ENCODE results near the gene UGGT2.
"Not testable (repeated sequence)": the region's sequence is repeated elsewhere in the genome, so short reads cannot be mapped to it uniquely, and the experiment has no call there.

UGGT2 gene

DNA sequence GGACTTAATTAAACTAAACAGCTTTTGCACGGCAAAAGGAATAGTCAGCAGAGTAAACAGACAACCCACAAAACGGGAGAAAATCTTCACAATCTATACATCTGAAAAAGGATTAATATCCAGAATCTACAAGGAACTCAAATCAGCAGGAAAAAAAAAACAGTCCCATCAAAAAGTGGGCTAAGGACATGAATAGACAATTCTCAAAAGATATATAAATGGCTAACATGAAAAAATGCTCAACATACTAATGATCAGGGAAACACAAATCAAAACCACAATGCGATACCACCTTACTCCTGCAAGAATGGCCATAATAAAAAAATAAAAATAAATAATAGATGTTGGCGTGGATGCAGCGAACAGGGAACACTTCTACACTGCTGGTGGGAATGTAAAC is 1.7 kb downstream of the UGGT2 start:
- not testable (repeated sequence) for DNase-seq

DNA sequence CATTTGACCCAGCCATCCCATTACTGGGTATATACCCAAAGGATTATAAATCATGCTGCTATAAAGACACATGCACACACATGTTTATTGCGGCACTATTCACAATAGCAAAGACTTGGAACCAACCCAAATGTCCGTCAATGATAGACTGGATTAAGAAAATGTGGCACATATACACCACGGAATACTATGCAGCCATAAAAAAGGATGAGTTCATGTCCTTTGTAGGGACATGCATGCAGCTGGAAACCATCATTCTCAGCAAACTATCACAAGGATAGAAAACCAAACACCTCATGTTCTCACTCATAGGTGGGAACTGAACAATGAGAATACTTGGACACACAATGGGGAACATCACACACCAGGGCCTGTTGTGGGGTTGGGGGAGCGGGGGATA is 2.2 kb downstream of the UGGT2 start:
- DNase-seq, result not testable (repeated sequence)

DNA sequence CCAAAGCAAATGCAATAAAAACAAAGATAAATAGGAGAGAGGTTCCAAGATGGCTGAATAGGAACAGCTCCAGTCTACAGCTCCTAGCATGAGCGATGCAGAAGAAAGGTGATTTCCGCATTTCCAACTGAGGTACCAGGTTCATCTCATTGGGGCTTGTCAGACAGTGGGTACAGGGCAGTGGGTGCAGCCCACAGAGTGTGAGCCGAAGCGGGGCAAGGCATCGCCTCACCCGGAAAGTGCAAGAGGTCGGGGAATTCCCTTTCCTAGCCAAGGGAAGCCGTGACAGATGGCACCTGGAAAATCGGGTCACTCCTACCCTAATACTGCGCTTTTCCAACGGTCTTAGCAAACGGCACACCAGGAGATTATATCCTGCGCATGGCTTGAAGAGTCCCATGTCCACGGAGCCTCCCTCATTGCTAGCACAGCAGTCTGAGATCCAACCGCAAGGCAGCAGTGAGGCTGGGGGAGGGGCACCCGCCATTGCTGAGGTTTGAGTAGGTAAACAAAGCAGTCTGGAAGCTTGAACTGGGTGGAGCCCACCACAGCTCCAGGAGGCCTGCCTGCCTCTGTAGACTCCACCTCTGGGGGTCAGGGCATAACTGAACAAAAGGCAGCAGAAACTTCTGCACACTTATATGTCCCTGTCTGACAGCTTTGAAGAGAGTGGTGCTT is 6.6 kb downstream of the UGGT2 start:
- DNase-seq, result not testable (repeated sequence)

DNA sequence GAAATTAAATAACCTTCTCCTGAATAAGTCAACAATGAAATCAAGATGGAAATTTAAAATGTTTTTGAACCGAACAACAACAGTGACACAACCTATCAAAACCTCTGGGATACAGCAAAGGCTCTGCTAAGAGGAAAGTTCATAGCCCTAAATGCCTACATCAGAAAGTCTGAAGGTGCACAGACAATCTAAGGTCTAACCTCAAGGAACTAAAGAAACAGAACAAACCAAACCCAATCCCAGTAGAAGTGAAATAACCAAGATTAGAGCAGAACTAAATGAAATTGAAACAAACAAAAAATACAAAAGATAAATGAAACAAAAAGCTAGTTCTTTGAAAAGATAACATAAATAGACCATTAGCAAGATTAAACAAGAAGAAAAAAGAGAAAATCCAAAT is 9.0 kb downstream of the UGGT2 start:
- DNase-seq, result no peak

DNA sequence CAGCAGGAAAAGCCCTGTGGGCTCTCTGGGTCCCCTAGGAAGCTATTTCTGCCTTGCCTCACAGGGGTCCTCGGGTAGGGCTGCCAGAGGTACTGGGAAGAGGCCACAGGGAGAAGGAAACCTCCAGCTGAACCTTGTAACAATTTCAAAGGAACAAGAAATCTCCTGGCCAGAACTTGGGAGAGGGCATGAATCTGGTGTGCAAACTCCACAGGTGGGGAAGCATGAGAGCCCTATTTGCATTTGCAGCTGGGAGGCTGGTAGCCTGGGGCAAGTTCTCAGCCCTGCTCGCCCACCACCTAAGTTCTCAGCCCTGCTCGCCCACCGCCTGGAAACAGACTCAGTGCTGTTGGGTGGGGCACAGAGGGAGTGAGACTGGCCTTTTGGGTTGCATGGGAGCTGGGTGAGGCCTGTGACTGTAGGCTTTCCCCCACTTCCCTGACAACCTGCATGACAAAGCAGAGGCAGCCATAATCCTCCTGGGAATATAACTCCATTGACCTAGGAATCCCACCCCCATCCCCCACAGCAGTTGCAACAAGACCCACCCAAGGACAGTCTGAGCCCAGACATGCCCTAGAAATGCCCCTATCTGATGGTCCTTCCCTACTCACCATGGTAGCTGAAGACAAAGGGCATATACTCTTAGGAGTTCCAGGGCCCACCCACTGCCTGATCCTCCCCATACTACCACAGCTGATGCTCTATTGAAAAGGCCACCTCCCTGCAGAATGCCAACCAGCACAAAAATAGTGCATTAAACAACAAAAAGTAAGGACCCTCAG is 11.7 kb downstream of the UGGT2 start:
- no peak for DNase-seq

DNA sequence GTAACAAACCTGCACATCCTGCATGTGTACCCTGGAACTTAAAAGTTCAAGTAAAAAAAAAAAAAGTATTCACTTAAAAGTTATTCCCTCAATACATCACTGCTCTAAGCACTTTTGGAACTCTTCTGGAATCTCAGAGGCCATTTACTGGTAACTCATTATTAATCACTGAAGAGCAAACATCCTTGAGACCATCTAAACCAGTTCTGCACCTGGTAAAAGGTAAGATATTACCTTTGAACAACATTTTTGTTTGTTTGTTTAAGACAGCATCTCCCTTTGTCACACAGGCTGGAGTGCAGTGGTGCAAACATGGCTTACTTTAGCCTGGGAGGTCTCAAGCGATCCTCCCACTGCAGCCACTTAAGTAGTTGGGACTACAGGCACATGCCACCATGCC is 16.7 kb downstream of the UGGT2 start:
- DNase-seq, result no peak

DNA sequence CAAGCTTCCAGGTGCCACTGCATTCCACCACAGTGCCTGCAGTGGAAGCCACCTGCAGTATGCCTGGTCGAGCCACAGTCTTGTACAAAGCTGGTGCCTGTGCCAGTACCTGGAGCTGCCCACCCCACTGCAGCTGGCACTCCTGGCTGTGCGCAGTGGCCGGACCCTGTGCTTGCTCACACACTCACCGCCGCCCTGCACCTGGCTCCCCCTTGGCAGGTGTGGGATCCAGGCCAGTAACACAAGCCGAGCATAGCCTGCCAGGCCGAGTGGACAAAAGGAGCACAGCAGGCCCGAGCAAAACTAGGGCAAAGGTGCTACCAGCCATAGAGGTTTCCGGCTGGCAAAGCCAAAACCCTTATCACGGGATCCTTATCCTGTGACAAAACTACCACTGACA is 18.5 kb downstream of the UGGT2 start:
- no peak for DNase-seq

DNA sequence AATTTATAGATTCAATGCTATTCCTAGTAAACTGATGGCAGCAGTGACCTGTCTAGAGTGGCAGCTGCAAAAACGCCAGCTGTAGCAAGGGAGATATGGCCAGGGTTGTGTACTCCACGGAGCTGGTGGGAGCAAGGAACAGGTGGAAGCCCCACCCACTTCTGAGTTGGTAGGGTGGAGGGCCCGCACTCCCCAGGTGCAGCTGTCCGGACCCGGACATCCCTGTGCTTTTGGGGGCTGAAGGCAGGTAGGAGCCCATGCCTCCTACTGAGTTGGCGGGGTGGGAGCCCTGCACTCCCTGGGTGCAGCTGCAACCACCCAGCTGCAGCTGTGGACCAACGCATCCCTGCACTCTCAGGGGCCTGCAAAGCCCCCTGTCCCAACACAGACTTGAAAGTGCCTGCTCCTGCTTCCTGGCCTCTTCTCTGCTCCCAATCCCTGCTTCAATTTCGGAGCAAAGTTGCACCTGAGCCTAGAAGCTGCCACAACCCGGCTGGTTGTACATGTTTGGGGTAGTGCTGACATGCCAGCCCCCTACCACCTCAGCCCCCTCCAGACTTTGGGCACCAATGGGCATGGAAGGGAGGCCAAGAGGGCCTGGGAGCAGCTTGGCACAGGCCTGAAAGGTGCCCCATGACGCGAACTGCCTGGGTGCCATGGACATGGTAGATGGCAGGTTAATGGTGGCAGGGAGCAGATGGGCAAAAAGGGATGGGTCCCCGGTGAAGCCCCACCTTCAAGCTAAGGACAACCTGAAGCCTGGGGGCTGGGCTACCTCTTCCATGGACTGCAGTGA is 19.8 kb downstream of the UGGT2 start:
- DNase-seq, result no peak

DNA sequence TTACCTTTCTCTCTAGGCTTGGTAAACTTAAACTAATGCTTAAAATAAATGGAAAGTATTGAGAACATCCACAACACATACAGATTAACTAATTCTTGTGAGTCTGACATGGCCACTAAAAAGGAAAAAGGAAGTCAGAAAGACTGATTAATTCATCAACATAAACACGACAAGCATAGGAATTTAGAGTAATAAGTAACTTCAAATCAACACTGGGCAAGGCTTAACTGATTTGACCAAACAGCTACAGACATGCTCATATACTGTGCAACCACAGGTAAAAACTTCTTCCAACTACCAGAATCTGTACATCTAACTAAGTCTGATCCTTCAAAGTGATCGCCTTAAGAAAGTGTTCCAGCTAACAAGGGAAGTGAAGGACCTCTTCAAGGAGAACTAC is 20.5 kb downstream of the UGGT2 start:
- no peak for DNase-seq

DNA sequence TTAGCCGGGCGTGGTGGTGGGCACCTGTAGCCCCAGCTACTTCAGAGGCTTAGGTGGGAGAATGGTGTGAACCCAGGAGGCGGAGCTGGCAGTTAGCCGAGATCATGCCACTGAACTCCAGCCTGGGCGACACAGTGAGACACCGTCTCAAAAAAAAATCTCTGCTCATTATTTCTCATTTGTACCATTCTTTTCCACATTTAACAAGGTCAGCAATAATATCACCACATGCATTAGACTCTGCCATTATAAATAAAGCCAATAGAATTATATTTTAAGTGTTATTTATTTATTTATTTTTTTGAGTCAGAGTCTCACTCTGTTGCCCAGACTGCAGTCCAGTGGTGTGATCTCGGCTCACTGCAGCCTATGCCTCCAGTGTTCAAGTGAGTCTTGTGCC is 24.2 kb downstream of the UGGT2 start:
- DNase-seq, result no peak

DNA sequence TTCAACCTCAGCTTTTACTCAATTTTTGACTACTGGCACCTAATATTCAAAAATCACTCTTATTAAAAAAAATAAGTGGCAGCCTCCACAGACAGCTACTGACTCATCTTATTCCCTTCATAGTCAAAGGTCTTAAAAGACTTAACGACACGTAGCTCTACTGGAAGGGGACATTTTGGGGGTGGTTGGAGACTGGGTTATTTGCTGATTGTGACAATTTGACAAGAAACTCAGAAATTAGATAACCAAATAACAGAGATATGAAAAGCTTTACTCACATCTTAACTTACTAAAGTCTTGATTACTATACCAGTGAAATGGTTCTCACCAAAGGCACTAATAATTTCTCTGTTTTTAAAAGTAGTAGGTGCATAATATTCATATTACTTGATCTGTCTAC is 25.7 kb downstream of the UGGT2 start:
- no peak for DNase-seq

DNA sequence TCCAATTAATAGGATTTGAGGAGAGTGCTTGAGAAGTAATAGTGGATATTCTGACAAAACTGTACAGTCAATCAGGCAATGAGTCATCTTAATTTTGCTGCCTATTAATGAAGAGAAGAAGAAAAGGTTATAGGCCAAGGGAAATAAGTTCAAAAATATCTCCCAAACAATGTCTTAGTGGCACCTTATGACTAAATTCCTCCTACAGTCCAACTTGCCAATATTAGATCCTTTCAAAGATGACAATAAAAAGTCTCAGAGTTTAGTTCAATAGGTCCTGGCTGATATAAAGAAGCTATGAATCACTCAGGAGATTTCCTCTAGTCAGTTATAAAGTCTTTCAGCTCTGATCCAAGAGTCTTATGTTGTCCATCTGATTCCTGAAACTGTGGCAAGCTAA is 27.9 kb downstream of the UGGT2 start:
- DNase-seq, result no peak

DNA sequence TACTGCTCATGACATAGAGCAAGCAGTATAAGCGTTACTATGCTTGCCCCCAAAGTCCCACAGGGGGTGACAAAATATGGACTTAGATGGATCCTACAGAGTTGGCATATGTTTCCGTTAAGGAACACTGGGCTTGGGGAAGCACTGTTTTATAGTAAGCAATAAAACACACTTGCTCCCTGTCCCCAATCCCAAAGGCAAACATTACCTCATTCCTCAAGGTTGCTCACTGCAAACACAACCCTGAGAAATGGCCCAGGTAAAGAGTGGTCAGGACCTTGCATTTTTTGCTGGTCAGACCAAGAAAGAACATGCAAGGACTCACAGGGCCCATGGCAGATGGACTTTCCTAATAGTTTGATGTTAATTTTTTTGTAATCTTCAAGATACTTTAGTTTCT is 32.3 kb downstream of the UGGT2 start:
- no peak for DNase-seq

DNA sequence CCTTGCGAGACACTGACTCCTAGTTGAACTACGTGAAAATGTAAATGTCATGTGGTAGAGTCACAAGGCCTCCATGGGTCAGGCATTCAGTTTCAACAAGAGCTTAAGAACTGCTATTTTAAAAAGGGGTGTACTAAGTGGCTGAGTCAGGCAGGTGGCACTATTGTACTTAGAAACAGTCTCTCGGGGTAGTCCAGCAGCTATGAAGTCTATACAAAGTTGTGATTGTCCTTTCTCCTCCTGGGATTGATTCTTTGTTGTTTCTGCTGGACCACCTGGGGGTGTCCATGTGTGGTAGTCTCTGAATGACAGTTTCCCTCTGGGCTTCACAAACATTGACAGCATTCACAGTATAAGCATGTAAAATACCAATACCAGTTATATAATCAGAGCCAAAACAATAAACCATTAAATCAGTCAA is 33.0 kb downstream of the UGGT2 start:
- no peak for DNase-seq

DNA sequence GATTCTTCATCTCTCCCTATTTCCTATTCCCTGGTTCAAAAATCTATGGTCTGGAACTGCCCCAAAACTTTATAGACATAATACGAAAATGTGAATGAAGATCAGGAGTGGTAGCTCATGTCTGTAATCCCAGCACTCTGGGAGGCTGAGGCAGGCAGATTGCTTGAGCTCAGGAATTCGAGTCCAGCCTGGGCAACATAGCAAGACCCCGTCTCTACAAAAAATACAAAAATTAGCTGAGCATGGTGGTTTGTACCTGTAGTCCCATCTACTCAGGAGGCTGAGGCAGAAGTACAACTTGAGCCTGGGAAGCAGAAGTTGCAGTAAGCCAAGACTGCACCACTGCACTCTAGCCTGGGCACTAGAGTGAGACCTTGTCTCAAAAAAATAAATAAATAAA is 35.1 kb downstream of the UGGT2 start:
- no peak for DNase-seq

DNA sequence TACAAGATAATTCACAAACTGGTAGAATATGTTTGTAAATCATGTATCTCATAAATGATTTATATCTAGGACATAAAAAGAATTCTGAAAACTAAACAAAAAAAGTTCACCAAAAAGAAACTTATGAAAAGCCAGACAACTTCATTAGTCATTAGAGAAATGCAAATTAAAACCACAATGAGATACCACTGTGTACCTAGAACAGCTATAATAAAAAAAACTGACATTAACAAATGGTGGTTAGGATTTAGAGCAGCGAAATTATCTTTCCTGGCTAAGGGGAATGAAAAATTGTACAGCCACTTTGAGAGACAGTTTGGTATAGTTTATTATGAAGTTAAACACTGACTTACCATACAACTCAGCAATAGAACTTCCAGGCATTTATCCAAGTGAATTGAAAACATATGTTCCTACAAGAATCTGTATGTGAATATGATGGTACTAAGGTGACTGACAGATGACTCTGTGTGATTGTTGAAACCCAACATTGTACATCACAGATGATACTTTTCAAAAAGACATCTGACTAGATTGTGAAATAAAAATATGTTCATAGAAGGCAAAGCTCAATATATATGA is 41.8 kb downstream of the UGGT2 start:
- DNase-seq, result no peak

DNA sequence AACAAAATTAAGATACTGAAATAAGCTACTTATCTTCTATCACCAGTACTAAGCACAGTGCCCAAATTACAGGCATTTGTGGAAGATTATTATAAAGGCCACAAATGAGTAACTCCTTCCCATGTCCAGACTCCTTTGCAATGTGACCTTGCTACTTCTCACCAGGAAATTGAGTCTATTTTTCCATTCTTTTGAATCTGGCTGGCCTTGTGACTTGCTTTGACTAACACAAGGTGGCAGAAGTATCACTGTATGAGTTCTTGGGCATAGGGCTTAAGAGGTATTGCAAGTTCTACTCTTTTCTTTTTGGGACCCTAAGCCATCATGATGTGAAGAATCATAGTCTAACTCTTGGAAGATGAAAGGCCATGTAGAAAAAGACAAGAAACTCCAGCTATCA is 49.9 kb downstream of the UGGT2 start:
- DNase-seq, result no peak

DNA sequence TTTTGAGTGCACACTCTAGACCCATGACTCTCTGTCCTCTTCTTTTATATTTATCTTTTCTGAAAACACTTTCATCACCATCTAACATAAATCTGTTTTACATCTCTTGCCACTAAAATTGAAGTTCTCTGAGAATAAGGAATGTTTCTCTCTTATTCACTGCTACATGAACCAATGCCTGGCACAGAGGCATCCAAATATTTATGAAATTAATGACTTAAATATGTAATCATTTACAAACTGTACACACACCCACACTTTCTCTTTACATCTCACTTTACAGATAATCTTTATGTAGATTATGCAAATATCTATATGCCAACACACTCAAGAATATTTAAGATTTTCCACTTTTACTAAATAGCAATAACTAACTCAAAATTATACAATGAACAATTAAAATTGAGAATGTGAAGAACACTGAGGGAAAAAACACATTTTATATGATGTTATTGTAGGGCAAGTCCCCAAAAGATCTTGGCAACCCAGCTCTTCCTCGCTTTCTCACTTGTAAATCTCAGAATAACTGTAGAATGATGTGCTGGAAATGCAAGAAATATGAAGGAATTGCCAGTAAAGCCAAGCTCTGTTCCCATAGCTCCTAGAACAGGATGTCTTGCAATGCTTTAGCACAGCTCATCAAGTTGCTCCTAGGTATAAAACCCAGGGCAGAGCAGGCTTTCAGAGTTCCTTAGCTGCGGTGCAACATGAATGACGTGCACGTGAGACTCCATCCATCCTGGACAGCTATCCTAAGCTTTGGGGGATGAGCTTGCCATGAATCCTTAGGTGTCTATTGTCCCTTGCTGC is 50.7 kb downstream of the UGGT2 start:
- no peak for DNase-seq

DNA sequence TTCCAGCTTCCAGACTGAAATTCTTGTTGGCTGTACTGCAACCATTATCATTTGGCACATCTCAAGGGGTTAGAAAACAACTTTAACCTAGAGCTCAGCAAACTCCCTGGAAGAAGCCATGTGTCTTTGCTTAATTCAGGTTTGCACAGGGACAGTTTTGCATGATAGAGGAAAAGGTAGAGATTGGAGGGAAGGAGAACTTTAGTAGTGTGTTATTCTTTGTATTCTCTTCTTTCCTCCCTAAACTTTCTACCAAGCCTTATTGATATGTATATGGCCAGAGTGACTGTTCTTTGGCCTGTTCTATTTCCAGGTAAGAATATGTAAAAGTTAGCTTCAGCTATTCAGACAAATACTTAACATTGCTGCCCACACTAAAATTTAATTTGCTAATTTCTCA is 53.1 kb downstream of the UGGT2 start:
- DNase-seq, result no peak

DNA sequence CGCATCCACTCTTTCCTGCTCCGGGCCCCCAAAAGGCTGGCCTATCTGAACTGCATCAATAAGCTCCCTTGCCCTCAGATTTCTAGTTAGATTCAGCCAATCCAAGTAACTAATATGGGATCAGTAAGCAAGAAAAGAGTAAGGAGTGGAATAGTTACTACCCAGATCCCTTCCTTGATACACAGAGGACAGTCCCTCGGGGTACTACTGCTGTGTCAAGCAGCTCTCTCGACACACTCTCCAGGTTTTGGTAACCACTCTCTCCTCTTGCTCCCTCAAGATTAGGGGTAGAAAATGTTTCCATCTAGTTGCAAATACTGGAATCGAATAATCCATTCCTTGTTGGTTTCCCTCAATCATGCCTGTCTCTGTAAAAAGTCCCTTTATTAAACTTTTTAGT is 65.4 kb downstream of the UGGT2 start:
- DNase-seq, result no peak

DNA sequence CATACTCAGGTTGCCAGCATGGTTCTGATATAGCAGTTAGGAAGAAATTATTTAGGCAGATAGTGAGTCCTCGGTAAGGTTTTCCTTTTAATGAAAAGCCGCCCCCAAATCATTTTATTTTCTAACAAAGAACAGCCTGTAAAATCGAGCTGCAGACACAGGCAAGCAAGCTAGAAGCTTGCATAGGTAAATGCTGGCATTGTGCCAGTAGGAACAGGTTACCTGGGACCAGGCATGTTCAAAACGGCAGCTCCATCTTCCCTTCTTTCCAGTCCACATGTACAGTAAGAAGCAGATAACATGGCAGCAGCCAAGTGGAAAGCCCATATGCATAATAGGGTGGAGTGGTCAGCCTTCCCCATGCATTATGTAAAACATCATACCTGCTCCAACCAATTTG is 71.1 kb downstream of the UGGT2 start:
- no peak for DNase-seq

DNA sequence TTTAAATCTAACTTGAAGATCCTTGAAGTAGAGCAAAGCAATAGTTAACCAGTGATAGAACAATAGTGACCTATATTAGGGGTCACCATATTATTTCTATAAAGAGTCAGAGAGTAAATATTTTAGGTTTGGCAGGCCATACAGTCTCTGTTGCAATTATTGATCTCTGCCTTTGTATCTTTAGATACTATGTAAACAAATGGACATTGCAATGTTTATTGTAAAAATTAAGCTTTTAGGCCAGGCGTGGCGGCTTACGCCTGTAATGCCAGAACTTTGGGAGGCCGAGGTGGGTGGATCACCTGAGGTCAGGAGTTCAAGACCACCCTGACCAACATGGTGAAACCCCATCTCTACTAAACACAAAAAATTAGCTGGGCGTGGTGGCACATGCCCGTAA is 80.5 kb downstream of the UGGT2 start:
- DNase-seq, result not testable (repeated sequence)

DNA sequence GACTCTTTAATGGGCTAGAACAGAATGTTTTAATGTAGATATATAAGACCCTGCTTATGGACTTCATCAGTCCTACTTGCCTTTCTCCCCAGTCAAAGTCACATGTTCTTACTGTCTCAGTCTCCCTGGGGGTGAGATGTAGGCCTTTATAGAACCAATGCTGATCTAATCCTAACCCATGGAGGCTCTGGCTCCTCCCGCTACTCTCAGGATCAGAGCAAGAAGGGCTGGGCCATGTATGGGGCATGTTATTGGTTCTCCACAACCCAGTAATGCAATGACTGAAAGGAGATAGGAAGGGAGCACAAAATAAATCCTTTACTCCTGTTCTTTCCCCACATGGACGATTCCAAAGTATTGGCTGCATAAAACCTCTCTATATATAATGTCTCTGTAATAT is 82.3 kb downstream of the UGGT2 start:
- no peak for DNase-seq

Data from activated naive CD4-positive, alpha-beta T cell treated with anti-CD3 and anti-CD28 coated beads, Interleukin-2, amount 50 U/mL, for 16 hours (primary cell).